RPMI8226 (cell line): ENCODE measurements around the gene ZNF853.
"Not testable (repeated sequence)": the region's sequence is repeated elsewhere in the genome, so short reads cannot be mapped to it uniquely, and the experiment has no call there.

Experiments
- DNase-seq: peaks from one replicate; pipeline ENCODE4 v3.0.0-alpha.2; 2015

ZNF853 gene

DNA sequence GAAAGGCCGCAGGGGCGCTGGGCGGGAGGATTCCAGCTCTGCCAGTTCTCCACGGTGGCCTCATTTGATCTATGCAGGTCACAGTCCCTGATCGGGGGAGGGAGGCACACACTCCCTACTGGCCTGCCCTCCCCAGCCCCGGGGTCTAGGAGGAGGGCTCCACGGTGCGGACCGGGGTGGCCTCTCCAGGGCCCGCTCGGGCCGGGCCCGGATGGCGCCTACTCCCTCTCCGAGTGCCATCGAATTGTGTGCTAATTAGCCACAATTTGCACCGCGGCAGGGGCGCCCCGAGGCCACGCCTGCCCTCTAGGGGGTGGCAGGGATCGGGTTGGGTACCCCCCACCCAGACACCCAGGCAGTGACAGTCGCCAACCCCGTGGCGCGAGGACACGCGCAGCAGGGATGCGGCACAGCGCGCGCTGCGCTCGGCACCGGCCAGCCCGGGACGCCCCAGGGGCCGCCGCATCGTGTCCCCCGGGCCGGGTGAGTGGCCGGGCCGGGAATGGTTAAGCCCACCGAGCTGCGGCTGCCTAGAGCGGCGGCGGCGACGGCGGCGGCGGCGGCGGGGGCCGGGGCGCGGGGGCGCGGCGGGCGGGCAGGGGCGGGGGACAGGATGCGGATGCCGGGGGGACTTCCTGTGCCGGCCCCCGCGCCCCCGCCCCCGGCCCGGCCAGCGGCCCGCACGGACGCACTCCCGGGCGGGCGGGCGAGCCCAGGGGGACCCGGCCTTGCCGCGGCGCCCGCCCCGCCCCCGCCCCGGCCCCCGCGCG, at the start of gene ZNF853:
Gene ZNF853 (plus strand): TSS at position 658 of the 770 bp plus-strand sequence. CDS start 565 bp downstream, outside the sequence.
- DNase-seq: no peak

DNA sequence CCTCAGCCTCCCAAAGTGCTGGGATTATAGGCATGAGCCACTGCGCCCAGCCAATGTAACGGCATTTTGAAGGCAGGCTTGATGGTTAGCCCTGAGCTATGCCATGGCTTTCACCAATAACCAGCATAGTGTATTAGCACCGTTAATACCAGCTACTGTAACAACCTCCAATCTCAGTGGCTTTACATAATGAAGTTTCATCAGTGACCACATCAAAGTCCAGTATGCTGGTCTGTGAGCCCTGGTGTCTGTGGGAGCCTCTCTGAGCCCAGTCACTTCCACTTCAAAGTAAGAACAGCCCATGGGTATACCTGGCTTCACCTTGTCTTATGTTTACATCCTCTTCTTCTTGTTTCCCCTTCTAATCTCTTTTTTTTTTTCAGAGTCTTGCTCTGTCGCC, 49.8 kb upstream of the ZNF853 start:
- no peak for DNase-seq

DNA sequence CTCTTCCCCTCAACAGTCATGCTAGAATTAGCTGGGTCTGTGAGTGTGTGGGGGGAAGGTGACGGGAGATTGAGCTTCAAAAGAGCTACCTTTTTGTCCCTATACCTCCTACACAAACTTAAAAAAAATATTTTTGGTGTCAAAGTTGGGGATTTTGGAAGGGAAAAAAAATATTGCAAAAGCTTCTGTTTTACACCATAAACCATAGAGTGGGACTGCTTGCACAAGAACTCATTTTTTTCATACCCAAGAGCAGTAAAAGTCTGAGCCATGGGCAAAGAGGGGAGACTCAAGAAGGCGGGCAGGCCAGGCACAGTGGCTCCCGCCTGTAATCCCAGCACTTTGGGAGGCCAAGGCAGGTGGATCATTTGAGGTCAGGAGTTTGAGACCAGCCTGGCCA, 47.5 kb upstream of the ZNF853 start:
- no peak for DNase-seq

DNA sequence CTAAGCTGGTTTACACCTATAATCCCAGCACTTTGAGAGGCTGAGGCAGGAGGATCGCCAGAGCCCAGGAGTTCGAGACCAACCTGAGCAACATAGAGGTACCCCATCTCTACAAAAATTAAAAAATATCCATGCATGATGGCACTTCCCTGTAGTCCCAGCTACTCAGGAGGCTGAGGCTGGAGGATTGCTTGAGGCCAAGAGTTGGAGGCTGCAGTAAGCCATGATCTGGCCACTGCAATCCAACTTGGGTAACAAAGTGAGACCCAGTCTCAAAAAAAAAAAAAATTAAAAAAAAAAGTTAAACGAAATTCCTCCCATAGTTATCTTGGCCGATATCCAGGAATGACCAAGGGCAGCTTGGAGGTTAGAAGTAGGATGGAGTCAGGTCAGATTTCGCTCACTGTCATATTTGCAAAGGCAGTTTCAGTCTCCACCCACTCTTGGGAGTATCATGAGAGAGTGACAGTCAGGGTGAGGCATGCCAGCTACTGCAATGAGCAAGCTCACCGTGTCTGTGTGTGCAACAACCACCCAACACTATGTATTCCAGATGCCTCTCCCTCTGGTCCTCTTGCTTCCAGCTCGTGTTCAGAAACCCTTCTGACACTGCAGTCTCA, 44.1 kb upstream of the ZNF853 start:
- peak; percentile 56 for DNase-seq

DNA sequence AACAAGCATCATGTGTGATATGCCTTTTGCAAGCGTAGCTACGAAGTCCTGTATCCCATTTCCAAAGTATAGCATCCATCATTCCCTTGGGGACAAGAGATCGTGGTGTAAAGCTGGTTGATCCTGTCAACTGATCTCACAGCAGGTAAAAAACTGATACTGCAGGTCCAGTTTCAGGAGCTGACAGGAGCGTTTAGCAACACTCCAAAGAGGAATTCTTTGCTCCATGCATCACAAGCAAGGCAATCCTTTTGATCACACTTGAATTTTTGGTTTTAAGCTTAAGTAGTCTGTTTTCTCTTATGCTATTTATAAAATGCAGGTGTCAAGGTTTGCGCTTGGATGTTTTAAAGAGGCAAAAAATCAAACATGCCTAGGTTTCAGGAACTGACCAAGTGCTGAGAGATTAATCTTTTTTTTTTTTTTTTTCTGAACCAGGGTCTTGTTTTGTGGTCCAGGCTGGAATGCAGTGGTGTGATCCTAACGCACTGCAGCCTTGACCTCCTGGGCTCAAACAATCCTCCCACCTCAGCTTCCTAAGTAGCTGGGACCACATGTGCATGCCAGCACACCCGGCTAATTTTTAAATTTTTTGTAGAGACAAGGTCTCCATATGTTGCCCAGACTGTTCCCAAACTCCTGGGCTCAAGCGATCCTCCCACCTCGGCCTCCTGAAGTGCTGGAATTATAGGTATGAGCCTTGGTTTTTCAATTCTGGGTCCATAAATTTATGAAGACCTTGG, 40.0 kb upstream of the ZNF853 start:
- DNase-seq: no peak

DNA sequence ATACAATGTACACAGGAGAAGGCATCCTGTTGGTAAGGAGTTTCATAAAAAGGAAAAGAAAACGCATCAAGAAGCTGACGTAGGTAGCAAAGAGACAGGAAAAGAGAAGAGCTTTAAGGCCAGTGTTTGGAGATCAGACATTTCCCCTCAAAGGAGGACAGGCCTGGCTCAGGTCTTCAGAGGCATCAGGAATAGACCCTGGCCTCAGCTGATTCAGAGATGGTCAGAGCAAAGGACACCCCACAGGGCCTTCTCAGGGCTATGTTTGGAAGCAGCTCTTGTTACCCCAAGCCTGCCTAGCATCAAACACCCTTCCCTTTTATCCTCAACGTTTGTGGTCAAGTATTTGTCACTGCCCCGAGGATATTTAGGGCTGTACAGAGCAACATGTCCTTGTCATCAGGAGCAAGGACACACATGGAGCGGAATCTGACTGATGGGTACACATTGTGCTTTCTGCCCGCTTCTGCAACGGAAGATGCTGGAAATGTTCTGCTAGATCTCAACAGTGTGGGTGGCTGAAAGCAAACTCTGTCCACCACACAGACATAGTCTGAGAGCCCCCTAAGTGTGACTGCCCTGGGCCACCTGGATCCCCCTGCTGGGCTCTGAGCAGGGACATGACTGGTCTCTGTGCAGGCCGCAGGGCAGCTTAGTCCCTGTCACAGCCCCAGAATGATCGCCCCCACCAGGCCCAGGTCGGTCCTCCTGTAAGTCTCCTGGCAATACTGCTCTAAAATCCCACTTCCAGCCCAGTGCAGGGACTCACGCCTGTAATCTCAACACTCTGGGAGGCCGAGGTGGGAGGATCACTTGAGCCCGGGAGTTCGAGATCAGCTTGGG, 39.2 kb upstream of the ZNF853 start:
- DNase-seq: no peak

DNA sequence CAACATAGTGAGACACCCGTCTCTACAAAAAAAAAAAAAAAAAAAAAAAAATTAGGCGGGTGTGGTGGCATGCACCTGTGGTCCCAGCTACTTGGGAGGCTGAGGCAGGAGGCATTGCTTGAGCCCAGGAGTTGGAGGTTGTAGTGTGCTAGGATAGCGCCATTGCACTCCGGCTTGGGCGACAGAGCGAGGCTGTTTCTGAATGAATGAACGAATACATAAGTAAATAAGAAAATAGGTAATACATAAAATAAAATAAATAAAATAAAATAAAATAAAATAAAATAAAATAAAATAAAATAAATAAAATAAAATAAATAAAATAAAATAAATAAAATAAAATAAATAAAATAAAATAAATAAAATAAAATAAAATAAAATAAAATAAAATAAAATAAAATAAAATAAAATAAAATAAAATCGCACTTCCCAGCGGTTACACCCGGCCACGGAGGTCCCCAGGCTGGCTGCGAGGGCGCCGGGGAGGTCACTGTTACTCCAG, 38.5 kb upstream of the ZNF853 start:
- peak; percentile 35 for DNase-seq

DNA sequence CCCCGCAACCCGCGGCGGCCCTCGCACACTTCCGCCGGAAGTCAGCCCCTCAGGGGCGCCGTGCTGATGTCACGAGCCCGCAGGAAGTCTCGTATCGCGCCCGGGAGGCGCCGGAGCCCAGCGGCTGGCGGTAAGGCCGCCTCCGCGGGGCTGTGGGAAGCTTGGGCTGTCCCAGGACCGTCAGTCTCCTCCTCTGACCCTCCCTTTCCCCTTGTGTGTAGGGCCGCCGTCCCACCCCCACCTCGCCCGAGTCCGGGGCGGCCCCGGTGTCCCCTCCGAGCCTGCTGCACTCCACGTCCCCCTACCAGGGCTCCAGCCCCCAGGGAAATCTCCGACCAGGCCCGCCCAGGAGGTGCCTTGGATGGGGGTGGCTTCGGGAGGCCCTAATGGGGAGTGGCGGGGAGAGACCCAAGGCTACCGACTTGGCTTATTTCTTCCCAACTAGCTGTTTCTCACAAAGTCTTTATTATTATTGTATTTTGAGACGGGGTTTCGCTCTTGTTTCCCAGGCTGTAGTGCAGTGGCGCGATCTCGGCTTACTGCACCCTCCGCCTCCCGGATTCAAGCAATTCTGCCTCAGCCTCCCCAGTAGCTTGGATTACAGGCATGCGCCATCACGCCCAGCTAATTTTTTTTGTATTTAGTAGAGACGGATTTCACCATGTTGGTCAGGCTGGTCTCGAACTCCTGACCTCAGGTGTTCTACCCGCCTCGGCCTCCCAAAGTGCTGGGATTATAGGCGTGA, 37.9 kb upstream of the ZNF853 start, which contains the start of gene ZDHHC4:
Gene ZDHHC4 (plus strand): TSS at position 86 of the 745 bp plus-strand sequence. CDS start 3,108 bp downstream, outside the sequence.
- peak; percentile 96 for DNase-seq

DNA sequence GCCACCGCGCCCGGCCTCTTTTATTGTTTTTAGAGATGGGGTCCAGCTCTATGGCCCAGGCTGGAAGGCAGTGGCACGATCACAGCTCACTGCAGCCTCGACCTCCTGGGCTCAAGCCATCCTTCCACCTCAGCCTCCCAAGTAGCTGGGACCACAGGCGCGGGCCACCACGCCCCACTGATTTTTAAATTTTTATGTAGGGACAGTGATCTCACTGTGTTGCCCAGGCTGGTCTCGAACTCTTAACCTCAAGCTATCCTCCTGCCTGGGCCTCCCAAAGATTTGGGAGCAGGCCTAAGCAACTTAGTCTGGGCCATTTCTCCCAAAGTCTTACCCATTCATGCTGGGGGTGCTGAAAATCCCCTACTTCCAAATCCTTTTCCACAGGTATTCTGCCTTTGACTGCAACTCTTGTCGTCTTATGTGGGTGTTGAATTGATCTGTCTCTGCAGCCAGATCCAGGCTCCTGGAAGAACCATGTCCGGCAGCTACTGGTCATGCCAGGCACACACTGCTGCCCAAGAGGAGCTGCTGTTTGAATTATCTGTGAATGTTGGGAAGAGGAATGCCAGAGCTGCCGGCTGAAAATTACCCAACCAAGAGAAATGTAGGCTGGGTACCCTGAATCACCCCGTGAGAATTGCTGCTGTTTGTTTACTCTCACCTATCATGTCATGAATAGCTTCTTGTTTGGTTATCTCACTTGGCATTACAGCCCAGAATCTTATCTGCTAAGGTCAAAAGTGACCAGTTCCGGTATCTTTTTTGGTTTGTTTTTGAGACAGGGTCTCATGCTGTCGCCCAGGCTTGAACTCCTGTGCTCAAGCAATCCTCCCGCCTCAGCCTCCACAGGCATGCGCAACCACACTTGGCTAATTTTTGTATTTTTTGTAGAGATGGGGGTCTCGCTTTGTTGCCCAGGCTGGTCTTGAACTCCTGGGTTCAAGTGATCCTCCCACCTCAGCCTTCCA, 37.0 kb upstream of the ZNF853 start:
- DNase-seq: no peak

DNA sequence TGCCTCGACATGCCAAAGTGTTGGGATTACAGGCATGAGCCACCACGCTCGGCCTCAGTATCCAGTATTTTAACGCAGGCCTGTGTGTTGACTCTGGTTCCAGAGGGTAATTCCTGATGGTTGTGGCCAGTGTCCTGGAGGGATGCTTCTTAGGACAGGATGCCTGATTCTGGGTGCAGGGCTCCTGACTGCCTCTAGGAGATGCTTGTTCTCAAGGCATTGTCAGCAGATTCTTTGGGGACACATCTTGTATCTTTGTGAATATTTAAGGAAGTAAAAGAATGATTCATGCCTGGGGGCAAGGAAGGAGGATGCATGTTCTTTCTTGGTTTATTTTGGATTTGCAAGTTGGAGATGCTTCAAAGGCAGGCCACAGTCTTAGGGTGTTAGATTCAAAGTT, 36.0 kb upstream of the ZNF853 start:
- DNase-seq: no peak

DNA sequence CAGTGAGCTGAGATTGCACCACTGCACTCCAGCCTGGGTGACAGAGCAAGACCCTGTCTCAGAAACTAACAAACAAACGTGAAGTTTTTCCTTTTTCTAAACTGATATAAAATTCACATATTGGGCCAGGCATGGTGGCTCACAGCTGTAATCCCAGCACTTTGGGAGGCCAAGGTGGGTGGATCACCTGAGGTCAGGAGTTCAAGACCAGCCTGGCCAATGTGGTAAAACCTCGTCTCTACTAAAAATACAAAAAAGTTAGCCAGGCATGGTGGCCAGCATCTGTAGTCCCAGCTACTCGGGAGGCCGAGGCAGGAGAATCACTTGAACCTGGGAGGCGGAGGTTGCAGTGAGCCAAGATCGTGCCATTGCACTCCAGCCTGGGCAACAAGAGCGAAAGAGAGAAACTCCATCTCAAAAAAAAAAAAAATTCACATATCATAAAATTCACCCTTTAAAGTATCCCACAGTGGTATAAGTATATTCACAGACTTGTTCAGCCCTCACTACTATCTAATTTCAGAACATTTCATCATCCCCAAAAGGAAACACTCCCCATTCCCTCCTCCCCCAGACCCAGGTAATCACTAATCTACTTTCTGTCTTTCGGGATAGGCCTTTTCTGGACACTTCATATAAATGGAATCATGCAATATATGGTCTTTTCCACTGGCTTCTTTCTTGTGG, 29.5 kb upstream of the ZNF853 start:
- not testable (repeated sequence) for DNase-seq

DNA sequence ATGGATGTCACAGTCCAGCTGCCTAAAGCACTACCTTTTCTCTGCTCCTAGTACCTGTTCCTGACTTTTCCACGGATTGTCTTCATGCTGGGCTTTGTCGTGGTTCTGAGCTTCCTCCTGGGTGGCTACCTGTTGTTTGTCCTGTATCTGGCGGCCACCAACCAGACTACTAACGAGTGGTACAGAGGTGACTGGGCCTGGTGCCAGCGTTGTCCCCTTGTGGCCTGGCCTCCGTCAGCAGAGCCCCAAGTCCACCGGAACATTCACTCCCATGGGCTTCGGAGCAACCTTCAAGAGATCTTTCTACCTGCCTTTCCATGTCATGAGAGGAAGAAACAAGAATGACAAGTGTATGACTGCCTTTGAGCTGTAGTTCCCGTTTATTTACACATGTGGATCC, 26.8 kb upstream of the ZNF853 start:
- no peak for DNase-seq

DNA sequence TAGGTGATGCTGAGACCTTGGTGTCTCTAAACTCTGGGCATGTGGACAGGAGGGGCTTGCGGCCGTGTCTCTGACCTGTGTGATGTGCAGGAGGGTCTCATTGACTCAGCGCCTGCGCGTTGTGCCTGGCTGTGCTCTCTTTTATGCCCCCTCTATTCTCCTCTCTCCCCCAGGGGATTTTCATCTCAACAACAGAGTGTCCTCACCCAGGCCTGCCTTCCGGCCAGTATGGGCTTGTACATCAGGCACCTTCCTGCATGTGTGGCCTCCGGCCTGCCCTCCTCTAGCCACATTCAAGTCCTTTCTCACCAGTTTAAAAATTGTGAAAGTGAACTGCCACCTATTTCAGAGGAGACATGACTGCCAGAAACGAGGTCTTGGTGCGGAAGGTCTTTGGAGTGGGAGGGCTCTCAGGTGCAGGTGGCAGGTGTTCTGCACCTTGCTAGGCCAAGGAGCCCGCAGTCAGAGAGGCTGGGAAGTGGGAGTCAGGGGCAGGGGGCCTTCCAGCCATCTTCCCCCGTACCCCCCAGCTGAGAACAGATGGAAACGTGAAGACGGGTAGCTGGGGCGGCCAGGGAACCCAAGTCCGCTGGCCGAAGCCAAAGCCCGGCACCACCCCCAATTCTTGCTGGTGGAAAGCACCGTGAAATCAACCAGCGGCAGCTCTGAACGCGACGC, 26.1 kb upstream of the ZNF853 start:
- no peak for DNase-seq

DNA sequence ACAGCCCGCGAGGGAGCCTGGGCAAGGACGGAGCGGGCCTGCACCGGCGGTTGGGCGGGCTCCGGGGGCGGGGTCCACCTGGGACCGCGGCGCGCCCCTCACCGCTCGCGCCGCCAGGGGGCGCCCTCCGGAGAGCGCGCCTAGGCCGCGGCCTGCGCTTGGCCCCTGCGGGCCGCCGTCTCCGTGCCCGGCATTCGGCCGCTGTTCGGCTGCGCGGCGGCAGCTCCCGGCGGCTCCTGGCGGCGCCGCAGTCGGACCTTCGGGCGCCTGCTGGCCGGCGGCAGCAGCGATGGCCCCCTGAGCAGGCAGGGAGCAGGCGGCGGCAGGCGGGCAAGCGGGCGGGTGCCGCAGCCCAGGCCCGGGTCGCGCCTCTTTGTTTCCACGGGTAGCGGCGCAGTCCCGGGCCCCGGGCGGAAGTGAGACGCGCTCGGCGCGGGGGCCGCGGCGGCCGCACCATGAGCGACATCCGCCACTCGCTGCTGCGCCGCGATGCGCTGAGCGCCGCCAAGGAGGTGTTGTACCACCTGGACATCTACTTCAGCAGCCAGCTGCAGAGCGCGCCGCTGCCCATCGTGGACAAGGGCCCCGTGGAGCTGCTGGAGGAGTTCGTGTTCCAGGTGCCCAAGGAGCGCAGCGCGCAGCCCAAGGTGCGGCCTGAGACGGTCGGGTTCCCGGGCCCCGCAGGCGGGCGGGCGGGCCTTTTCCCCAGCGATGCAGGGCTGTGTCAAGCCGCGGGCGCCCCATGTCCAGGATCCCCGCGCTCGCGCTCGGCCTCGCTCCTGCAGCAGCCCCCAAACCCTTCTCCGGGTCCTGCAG, 25.4 kb upstream of the ZNF853 start, which contains the start of gene INTS15:
Gene INTS15 (plus strand): TSS at position 193 of the 816 bp plus-strand sequence. CDS start 263 bp downstream, at position 456.
- peak; percentile 93 for DNase-seq

DNA sequence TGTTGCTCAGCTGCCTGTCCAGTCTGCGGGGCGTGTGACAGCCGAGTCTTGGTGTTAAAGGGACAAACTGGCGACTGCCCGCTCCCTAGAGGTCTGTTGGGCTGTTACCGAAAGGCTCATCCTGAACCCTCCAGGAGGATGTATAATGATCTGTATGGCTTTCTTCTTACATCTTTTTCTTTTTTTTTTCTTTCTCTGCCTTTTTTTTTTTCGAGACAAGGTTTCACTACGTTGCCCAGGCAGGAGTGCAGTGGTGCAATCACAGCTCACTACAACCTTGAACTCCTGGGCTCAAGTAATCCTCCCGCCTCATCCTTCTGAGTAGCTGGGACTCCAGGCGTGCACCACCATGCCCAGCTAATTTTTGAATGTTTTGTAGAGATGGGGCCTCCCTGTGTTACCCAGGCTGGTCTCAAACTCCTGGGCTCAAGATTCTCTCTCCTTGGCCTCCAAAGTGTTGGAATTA, 24.7 kb upstream of the ZNF853 start:
- DNase-seq: no peak

DNA sequence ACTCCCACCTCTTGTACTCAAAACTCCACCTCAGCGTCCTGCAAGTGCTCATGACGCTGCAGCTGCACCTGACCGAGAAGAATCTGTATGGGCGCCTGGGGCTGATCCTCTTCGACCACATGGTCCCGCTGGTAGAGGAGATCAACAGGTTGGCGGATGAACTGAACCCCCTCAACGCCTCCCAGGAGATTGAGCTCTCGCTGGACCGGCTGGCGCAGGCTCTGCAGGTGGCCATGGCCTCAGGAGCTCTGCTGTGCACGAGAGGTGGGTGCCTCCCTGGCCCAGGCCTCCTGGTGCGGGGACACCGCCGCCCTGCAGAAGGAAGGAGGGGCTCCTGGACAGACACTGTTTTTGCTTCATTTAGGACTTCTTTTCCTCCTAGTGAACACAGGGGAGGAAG, 15.3 kb upstream of the ZNF853 start:
- DNase-seq: no peak

DNA sequence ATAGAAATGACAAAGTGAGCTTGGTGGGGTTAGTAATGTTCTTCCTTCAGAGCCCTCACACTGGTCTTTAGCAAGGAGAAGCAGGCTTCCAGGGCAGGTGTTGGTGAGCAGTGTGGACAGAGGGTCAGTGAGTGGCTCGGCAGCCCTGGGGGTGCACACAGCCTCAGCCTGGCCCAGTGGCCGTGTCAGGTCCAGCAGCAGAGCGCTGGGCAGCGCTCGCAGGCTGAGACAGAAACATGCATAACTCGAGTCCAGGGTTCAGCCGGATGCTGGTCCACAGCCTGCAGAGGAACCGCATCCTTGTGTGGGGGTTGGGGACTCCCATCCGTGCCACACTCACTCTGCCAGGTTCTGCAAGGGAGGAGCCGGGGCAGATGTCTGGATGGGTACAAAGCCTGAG, 11.0 kb upstream of the ZNF853 start:
- DNase-seq: no peak
